Stomach (tissue), 4 donors: Measurements from ENCODE around the gene LRIG3.

Experiments used
- CTCF ChIP-seq, 7 experiments: fragments of 450-650 bp in 4 of 7; fragments of 200-600 bp in 3 of 7; sonication (generic) in 3 of 7; IDR thresholded peaks; one replicate each; pipeline ENCODE4 v1.5.1; 2016 to 2019; ENCODE audit warnings: antibody characterized with exemption in 7 of 7, control low read depth in 2 of 7, mild to moderate bottlenecking in 1 of 7
- POLR2AphosphoS5 ChIP-seq, 3 donors: sonication (generic); formaldehyde crosslinking; IDR thresholded peaks; one replicate each; pipeline ENCODE4 v1.6.1; 2016; ENCODE audit warnings: antibody characterized with exemption in 3 of 3

DNA sequence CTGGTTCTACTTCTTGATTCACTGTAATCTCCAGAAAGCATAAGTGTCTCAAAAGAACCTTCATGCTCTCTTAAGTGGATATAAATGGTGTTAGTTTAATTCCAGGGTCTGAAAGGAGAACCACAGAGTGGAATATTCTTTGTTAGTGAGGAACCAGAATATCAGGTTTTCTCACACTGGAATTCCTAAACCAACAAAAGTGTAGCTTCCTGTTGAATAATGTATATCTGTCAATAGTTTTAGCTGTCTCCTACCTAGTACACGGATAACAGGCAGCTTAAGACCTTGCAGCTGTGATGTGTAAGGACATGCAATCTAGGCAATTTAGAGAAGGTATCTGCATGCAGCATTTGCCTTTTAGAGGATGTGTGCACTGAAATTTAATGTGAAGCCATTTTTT lies 24.0 kb downstream of the LRIG3 start:
- no peak for TF ChIP-seq POLR2AphosphoS5 (IDR thresholded peaks at IDR 0.05)
- no peak for TF ChIP-seq CTCF (IDR thresholded peaks at IDR 0.05)
